Measurements from ENCODE around the gene ZBTB8OS.

DNA sequence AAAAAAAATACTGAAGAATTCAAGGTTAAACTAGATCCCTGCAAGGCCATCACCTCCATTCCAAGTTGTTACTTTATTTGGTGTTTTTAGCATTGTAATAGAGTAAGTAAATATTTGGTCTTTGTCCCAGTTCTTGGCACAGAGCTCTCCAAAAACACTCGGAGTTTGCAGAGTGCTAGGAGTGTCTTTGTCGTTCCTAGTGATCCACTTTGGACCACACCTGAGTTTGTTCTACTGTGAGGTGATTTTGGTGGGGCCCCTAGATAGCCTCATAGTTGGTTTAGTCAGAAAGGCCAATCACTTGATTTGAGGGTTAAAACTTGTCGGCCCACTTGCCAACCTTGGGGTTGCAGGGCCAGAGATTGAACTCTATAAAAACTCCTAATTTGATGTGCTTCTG is 26.6 kb upstream of the ZBTB8OS start:
- TF ChIP-seq, protein P1, sequence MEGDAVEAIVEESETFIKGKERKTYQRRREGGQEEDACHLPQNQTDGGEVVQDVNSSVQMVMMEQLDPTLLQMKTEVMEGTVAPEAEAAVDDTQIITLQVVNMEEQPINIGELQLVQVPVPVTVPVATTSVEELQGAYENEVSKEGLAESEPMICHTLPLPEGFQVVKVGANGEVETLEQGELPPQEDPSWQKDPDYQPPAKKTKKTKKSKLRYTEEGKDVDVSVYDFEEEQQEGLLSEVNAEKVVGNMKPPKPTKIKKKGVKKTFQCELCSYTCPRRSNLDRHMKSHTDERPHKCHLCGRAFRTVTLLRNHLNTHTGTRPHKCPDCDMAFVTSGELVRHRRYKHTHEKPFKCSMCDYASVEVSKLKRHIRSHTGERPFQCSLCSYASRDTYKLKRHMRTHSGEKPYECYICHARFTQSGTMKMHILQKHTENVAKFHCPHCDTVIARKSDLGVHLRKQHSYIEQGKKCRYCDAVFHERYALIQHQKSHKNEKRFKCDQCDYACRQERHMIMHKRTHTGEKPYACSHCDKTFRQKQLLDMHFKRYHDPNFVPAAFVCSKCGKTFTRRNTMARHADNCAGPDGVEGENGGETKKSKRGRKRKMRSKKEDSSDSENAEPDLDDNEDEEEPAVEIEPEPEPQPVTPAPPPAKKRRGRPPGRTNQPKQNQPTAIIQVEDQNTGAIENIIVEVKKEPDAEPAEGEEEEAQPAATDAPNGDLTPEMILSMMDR (IDR thresholded peaks at IDR 0.05), result no peak
- TF ChIP-seq POLR2A (IDR thresholded peaks at IDR 0.05) (no peak), POLR2AphosphoS5 (IDR thresholded peaks at IDR 0.05) (no peak), EP300 (IDR thresholded peaks at IDR 0.05) (no peak)
